ENCODE data around the gene SSR1. TPM values are rescaled to one million over a fixed set of nuclear protein-coding genes. Genes with fewer than 3 reads are reported as not detected.
A peak's percentile ranks its signal among the peaks of the same experiment; 100 is the strongest.
"Not testable (repeated sequence)": the region's sequence is repeated elsewhere in the genome, so short reads cannot be mapped to it uniquely, and the experiment has no call there.

SSR1 gene
- total RNA-seq, result 10 to 100 TPM; 26.6 to 65.7 (median 36.8) TPM

GRCh38 chr6:7312616-7313504 lies at the start of gene SSR1:
TSS of gene SSR1 (minus strand) at chr6:7313199. CDS start at chr6:7313120, 79 bp downstream.
- Histone ChIP-seq H3K9me3 (no peaks in the 10 kb centered on the region), H3K4me1 (peaks cover 0 to 29% (median 6%) of the 10 kb centered on the region in 4 donors)
- TF ChIP-seq POLR2A (IDR thresholded peaks at IDR 0.05), result peak; percentile 68 to 90
- TF ChIP-seq, protein P1, sequence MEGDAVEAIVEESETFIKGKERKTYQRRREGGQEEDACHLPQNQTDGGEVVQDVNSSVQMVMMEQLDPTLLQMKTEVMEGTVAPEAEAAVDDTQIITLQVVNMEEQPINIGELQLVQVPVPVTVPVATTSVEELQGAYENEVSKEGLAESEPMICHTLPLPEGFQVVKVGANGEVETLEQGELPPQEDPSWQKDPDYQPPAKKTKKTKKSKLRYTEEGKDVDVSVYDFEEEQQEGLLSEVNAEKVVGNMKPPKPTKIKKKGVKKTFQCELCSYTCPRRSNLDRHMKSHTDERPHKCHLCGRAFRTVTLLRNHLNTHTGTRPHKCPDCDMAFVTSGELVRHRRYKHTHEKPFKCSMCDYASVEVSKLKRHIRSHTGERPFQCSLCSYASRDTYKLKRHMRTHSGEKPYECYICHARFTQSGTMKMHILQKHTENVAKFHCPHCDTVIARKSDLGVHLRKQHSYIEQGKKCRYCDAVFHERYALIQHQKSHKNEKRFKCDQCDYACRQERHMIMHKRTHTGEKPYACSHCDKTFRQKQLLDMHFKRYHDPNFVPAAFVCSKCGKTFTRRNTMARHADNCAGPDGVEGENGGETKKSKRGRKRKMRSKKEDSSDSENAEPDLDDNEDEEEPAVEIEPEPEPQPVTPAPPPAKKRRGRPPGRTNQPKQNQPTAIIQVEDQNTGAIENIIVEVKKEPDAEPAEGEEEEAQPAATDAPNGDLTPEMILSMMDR (IDR thresholded peaks at IDR 0.05), result no peak

GRCh38 chr6:7351916-7352315 lies 38.9 kb upstream of the SSR1 start:
- H3K9me3 ChIP-seq, H3K4me1 ChIP-seq, H3K4me3 ChIP-seq, H3K27ac ChIP-seq, H3K36me3 ChIP-seq, DNase-seq, H3K27me3 ChIP-seq: not testable (repeated sequence)

More at GRCh38 chr6:7312616-7313504, at the start of gene SSR1:
- H3K27ac ChIP-seq, result peak within 1 kb of the TSS; percentile 90 to 96 (median 94)
- peak; percentile 97 to 99 (median 99) for DNase-seq
- no peaks in the 10 kb centered on the region for H3K27me3 ChIP-seq
- H3K4me3 ChIP-seq, result peak within 1 kb of the TSS; percentile 84 to 98 (median 94)
- peaks cover 0 to 18% (median 0%) of the 10 kb centered on the region in 3 donors for H3K36me3 ChIP-seq

DNA sequence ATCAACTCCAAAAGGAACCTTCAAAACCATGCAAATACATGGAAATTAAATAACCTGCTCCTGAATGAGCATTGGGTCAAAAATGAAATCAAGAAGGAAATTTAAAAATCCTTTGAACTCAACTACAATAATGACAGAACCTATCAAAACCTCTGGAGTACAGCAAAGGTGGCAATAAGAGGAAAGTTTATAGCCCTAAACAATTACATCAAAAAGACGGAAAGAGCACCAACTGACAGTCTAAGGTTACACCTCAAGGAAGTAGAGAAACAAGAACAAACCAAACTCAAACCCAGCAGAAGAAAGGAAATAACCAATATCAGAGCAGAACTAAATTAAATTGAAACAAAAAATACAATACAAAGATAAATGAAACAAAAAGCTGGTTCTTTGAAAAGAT lies 37.6 kb upstream of the SSR1 start:
- DNase-seq, H3K27ac ChIP-seq, H3K36me3 ChIP-seq, H3K9me3 ChIP-seq, H3K4me3 ChIP-seq, H3K4me1 ChIP-seq, H3K27me3 ChIP-seq: not testable (repeated sequence)

DNA sequence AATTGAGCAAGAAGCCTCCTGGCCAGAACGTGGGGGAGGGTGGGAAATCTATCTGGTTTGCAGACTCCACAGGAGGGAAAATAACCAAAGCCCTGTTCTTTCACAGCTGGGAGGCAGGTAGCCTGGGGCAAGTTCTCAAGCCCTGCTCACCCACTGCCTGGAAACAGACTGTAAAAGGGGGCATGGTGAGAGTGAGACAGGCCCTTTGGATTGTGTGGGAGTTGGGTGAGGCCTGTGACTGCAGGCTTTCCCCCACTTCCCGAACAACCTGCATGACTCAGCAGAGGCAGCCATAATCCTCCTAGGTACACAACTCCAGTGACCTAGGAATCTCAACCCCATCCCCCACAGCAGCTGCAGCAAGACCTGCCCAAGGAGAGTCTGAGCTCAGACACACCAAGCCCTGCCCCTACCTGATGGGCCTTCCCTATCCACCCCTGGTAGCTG lies 34.6 kb upstream of the SSR1 start:
- DNase-seq, result peak in 2 of 3 donors; percentile 58 to 66
- H3K27ac ChIP-seq, result not testable (repeated sequence)

DNA sequence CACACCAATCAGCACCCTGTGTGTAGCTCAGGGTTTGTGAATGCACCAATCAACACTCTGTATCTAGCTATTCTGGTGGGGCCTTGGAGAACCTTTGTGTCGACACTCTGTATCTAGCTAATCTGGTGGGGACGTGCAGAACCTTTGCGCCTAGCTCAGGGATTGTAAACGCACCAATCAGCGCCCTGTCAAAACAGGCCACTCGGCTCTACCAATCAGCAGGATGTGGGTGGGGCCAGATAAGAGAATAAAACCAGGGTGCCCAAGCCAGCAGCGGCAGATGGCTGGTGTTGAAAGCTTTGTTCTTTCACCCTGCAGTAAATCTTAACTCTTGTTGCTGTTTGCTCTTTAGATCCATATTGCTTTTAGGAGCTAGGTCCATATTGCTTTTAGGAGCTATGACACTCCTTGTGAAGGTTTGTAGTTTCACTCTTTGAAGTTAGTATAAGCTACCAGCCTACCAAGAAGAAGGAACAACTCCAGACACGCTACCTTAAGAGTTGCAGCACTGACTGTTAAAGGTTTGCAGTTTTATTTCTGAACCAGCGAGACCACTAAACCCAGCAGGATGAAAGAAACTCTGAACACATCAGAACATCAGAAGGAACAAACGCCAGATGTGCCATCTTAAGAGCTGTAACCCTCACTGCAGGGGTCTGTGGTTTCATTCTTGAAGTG lies 31.9 kb upstream of the SSR1 start:
- H3K27ac ChIP-seq, H3K9me3 ChIP-seq, DNase-seq: not testable (repeated sequence)

More for the DNA sequence above, 34.6 kb upstream of the SSR1 start:
- not testable (repeated sequence) for H3K9me3 ChIP-seq, H3K27me3 ChIP-seq, H3K4me3 ChIP-seq, H3K36me3 ChIP-seq, H3K4me1 ChIP-seq

GRCh38 chr6:7343546-7344475 lies 30.8 kb upstream of the SSR1 start:
- no peaks in the 10 kb centered on the region for H3K36me3 ChIP-seq
- DNase-seq, result no peak
- H3K4me3 ChIP-seq, result no peak overlapping the region
- H3K4me1 ChIP-seq, result no peaks in the 10 kb centered on the region
- H3K27ac ChIP-seq, result no peak overlapping the region
- no peaks in the 10 kb centered on the region for H3K9me3 ChIP-seq
- no peaks in the 10 kb centered on the region for H3K27me3 ChIP-seq
- TF ChIP-seq POLR2A (IDR thresholded peaks at IDR 0.05), result no peak
- TF ChIP-seq, protein P1 (IDR thresholded peaks at IDR 0.05), result no peak

More for the DNA sequence above, 31.9 kb upstream of the SSR1 start:
- not testable (repeated sequence) for H3K36me3 ChIP-seq, H3K4me1 ChIP-seq, H3K27me3 ChIP-seq, H3K4me3 ChIP-seq

DNA sequence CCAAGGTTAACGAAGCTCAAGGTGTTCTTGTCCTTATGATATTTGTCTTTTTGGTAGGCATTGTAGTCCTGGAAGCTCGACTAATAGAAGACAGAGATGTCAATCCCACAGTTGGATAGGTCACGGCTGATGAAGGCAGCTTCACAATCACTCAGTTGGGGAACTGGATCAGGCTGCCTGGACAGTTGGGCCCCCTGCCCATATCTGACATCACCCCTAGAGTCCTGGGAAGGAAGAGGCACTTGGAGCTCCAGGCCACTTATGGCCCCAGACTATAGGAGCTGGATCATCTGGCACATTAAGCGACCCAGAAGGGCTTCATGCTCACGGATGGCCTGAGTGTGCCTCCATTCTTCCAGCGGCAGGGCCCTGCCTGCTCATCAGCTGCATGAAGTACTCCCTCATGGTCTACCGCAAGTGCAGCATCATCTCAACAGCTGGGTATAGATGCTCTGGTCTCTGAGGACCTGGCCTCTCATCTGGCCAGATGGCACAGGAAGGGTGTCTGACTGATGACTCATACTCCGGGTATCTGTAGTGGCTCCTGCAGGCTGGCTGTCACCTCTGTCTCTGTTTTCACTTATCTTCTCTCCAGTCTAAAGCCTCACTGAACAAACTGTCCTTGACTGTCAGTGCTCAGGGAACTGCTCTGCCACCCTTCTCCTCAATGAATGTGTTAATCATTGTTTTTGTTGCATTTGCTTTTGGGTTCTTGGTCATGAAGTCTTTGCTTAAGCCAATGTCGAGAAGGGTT lies 29.2 kb upstream of the SSR1 start:
- no peak overlapping the region for H3K27ac ChIP-seq
- H3K4me3 ChIP-seq, result no peak overlapping the region
- no peaks in the 10 kb centered on the region for H3K36me3 ChIP-seq
- no peak for TF ChIP-seq POLR2A (IDR thresholded peaks at IDR 0.05)
- TF ChIP-seq, protein P1 (IDR thresholded peaks at IDR 0.05), result no peak
- H3K9me3 ChIP-seq, result no peaks in the 10 kb centered on the region
- H3K4me1 ChIP-seq, result no peaks in the 10 kb centered on the region
- no peaks in the 10 kb centered on the region for H3K27me3 ChIP-seq
- DNase-seq, result no peak

Measured in Peyer's patch (tissue), 4 donors.